Urinary bladder (tissue), 4 donors: Measurements from ENCODE around the gene C12orf76. TPM values are rescaled to one million over a fixed set of nuclear protein-coding genes. Genes with fewer than 3 reads are reported as not detected.
"Not testable (repeated sequence)": the region's sequence is repeated elsewhere in the genome, so short reads cannot be mapped to it uniquely, and the experiment has no call there.

Experiments
- DNase-seq: peaks from one replicate; pipeline ENCODE4 v3.0.0-alpha.2; 2015; ENCODE audit errors: extremely low spot score
- H3K27ac ChIP-seq: one replicate; pipeline ENCODE4 v1.5.1; 2013; ENCODE audit warnings: low read depth, mild to moderate bottlenecking, moderate library complexity
- H3K36me3 ChIP-seq: one replicate; pipeline ENCODE4 v1.6.1; 2013; ENCODE audit warnings: mild to moderate bottlenecking, moderate library complexity; ENCODE audit not compliant: insufficient read depth
- H3K4me1 ChIP-seq: one replicate; pipeline ENCODE4 v1.6.1; 2013; ENCODE audit warnings: mild to moderate bottlenecking, moderate library complexity; ENCODE audit not compliant: insufficient read depth
- H3K4me3 ChIP-seq: one replicate; pipeline ENCODE4 v1.5.1; 2013; ENCODE audit warnings: low read depth, low read length
- WGBS: extraction: QIAGEN DNeasy Blood & Tissue Kit; methylation state at CpG from one replicate; pipeline ENCODE4 v1.1.7; 2013; 5-methylcytosine and 5-hydroxymethylcytosine counted together
- polyA plus RNA-seq: library from polyadenylated mRNA; stranded (reverse); fragments of 200-250 nt; gene quantifications from one replicate; pipeline ENCODE4 v1.2.3, GENCODE V29; 2013
- total RNA-seq: library from RNA; depleted of rRNA; stranded (reverse); fragments of >200 nt; gene quantifications from one replicate; pipeline ENCODE4 v1.2.3, GENCODE V29; 2014
- donor health status: healthy with polysubstance abuse.
- donor health status: healthy.

Gene C12orf76
- total RNA-seq: 21.1 TPM
- 14.7 TPM for polyA plus RNA-seq

DNA sequence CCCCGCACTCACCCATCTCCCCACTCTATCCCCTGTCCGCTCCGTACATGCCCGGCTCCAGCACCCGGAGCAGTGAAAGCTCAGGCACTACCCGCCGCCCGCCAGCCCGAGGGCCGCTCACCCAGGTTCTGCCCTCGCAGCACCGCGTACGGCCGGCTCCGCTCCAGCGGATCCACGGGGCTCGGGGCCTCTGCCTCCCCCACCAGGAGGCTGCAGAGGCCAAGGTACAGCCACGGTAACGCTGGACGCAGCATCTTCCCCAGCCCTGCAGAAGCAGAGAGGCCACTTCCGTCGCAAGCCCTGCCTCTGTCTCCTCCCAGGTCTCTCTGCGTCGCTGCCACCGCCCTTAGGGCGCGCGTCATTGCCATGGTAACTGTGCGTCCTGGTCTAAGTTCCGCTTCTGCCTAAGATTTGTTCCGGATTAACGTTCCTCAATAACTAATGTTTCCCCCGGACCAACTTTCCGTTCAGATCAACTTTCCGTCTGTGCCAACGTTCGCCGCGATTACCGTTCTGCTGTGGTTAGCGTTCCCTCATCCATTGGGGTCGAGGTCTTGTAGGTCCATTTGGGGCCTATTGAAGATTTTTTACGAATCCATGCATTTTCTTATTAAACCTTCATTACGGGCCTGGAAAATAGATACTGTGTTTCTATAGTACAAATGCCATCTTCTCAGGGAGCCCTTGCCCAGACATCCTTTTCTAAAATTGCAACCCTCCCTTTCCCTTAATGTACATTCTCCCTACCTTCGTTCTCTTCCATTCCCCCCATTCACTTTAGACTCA lies at the start of gene C12orf76:
TSS of gene C12orf76 (minus strand) at position 281 of the 786 bp plus-strand sequence. CDS start at position 254, 27 bp downstream.
- peak within 1 kb of the TSS; percentile 27 for H3K27ac ChIP-seq
- peak; percentile 96 for DNase-seq
- 2% methylated on average over 47 of the region's 47 CpGs for WGBS

GRCh38 chr12:110093631-110094311 lies 45.4 kb upstream of the C12orf76 start:
- DNase-seq: no peak
- 45% methylated on average over 7 of the region's 7 CpGs for WGBS
- no peaks in the 10 kb centered on the region for H3K4me1 ChIP-seq
- H3K4me3 ChIP-seq: no peak overlapping the region
- H3K27ac ChIP-seq: no peak overlapping the region
- no peaks in the 10 kb centered on the region for H3K36me3 ChIP-seq

More for the DNA sequence above, at the start of gene C12orf76:
- peak within 1 kb of the TSS; percentile 89 for H3K4me3 ChIP-seq
- peaks cover 2% of the 10 kb centered on the region for H3K36me3 ChIP-seq
- no peaks in the 10 kb centered on the region for H3K4me1 ChIP-seq

DNA sequence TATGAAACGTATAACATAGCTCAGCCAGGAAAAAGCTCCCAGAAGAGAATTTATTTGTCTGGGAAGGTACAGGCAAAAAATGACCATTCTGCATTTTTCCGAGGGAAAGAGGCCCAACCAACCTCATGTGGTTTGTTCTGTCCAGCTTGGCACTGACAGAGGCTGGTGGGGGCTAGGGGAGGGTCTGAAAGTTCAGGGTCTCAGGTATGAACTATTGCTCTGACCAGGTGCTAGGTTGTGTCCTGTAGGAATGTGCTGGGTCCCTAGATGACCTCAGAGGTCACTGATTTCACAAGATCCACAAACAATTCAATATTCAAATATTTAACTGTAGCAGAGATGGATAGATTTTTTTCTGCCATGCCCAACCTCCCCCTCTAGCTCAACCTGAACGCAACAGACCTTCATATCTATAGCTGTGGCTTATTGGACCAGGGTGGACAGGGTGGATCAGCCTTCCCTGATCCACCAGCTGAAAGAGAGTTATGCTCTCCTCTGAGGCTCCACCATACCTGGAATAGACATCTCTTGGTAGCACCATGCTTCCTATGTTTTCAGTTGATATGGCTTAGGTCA lies 42.9 kb upstream of the C12orf76 start:
- DNase-seq: no peak
- H3K27ac ChIP-seq: no peak overlapping the region
- no peaks in the 10 kb centered on the region for H3K4me1 ChIP-seq
- H3K36me3 ChIP-seq: no peaks in the 10 kb centered on the region
- WGBS: 55% methylated on average over 3 of the region's 3 CpGs
- no peak overlapping the region for H3K4me3 ChIP-seq

GRCh38 chr12:110090266-110091135 lies 42.2 kb upstream of the C12orf76 start:
- Histone ChIP-seq H3K27ac (no peak overlapping the region), H3K36me3 (no peaks in the 10 kb centered on the region), H3K4me3 (no peak overlapping the region), H3K4me1 (no peaks in the 10 kb centered on the region)
- DNase-seq: no peak
- WGBS: 76% methylated on average over 8 of the region's 8 CpGs

DNA sequence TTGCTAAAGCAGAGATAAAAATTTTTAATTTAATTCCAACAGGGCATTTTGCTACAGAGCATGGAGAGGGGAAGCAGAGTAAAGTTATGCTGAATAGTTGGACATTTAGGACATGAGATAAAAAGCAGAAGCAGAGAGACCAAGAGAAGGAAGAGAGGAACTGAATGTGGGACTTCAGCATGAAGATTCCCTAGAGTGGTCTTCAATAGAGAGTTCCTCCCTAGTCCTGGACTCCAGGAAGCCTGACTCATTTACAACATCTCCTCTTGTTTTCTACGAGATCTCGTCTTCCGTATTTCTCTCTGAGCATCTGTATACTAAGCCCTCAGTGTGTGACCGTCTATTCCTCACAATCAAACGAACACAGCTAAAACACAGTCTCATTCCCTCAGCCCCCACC lies 40.6 kb upstream of the C12orf76 start:
- no peaks in the 10 kb centered on the region for H3K36me3 ChIP-seq
- DNase-seq: no peak
- 77% methylated on average over 5 of the region's 5 CpGs for WGBS
- H3K4me1 ChIP-seq: no peaks in the 10 kb centered on the region
- H3K27ac ChIP-seq: no peak overlapping the region
- H3K4me3 ChIP-seq: no peak overlapping the region

DNA sequence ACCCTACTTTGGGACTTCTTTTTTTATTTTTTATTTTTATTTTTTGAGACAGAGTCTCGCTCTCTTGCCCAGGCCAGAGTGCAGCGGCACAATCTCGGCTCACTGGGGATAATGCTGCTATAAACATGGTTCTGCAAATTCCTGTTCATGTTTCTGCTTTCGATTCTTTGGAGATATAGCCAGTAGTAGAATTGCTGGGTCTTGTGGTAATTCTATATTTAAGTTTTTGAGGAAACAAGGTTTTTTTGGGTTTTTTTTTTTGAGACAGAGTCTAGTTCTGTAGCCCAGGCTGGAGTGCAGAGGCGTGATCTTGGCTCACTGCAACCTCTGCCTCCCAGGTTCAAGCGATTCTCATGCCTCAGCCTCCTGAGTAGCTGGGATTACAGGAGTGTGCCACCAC lies 39.9 kb upstream of the C12orf76 start:
- DNase-seq, H3K4me1 ChIP-seq, H3K4me3 ChIP-seq, H3K27ac ChIP-seq, H3K36me3 ChIP-seq: not testable (repeated sequence)
- whole genome bisulfite sequencing: 80% methylated on average over 6 of the region's 6 CpGs

GRCh38 chr12:110084314-110085015 lies 36.1 kb upstream of the C12orf76 start:
- no peak overlapping the region for H3K27ac ChIP-seq
- H3K36me3 ChIP-seq: no peaks in the 10 kb centered on the region
- no peak overlapping the region for H3K4me3 ChIP-seq
- no peaks in the 10 kb centered on the region for H3K4me1 ChIP-seq
- no peak for DNase-seq
- WGBS: 79% methylated on average over 4 of the region's 4 CpGs

GRCh38 chr12:110080410-110080809 lies 32.1 kb upstream of the C12orf76 start:
- no peak overlapping the region for H3K27ac ChIP-seq
- H3K36me3 ChIP-seq: no peaks in the 10 kb centered on the region
- no peak for DNase-seq
- WGBS: 81% methylated on average over 7 of the region's 7 CpGs
- H3K4me3 ChIP-seq: no peak overlapping the region
- no peaks in the 10 kb centered on the region for H3K4me1 ChIP-seq

DNA sequence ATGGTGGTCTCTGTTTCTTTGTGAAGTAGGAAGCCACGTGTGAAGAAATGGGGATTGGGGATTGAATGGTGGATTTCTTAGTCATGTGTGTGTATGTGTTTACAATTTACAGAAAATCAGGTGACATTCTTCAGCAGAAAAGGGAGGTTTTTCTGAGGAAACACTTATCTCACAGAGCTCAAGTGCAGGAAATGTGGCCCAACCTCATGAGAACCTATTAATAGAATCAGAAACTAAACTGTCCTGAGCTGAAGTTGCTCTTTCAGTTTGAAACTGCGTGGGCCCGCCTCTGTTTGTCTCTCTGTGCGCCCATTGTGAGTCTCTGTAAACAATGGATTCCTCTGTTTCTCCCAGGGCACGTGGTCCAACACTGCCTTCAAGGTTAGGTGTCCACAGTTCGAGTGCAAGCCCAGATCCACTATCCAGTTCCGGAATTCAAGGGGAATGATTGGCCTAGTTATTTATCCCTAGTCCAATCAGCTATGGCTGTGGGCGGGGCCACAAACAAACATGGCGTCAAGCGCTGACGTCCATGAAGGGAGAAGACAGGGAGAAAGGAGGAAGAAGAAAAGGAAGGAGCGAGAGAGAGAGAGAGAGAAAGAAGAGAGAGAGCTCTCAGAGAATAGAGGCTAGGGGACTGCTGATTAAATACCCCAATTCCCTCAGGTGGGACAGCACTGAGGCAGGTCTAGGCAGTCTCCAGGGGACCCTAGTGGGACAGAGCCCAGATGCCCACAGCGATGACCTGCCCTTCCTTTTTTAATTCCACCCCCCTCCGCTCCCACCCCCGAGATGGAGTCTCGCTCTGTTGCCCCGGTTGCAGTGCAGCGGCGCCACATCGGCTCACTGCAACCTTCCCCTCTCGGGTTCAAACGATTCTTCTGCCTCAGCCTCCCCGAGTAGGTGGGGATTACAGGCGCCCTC lies 31.4 kb upstream of the C12orf76 start:
- Histone ChIP-seq H3K4me1 (no peaks in the 10 kb centered on the region), H3K4me3 (no peak overlapping the region), H3K36me3 (no peaks in the 10 kb centered on the region), H3K27ac (no peak overlapping the region)
- DNase-seq: no peak
- 82% methylated on average over 24 of the region's 24 CpGs for WGBS

GRCh38 chr12:110077800-110078199 lies 29.5 kb upstream of the C12orf76 start:
- no peak for DNase-seq
- H3K4me3 ChIP-seq: no peak overlapping the region
- no peaks in the 10 kb centered on the region for H3K4me1 ChIP-seq
- WGBS: 73% methylated on average over 4 of the region's 4 CpGs
- H3K36me3 ChIP-seq: no peaks in the 10 kb centered on the region
- no peak overlapping the region for H3K27ac ChIP-seq

DNA sequence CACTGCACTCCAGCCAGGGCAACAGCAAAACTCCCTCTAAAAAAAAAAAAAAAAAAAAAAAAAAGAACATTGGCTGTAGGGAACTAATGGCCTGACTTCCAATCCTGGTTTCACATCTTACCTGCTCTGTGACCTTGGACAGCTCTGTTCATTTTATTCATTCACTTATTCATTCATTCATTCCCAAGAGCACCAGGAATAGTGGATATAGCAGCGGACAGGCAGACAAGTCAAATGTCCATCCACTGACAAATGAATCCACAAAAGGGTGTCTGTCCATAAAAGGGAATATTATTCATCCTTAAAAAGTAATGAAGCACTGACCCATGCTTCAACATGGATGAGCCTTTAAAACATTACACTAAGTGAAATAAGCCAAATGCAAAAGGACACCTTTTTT lies 27.6 kb upstream of the C12orf76 start:
- WGBS: 99% methylated on average over 1 of the region's 1 CpG

DNA sequence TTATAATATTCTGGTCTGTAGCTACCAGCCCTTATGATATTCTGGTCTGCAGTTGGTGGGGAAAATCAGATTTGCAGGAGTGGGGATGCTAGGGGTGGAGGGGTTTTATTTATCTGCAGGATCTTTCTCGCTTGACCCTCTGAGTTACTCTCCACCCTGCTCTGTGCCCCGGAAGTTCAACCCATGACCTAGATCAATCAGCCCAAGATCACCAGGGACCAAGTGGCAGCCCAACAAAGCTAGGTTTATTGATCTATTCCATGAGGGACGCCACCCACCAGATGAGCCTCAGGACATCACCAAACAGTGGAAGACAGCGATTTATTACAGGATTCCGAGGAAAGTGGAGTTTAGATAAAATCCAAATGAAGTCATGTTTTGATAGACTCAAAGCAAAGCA lies 25.8 kb upstream of the C12orf76 start:
- H3K36me3 ChIP-seq: no peaks in the 10 kb centered on the region
- no peaks in the 10 kb centered on the region for H3K4me1 ChIP-seq
- no peak overlapping the region for H3K4me3 ChIP-seq
- H3K27ac ChIP-seq: no peak overlapping the region
- DNase-seq: no peak
- WGBS: 68% methylated on average over 5 of the region's 5 CpGs

More for the DNA sequence above, 27.6 kb upstream of the C12orf76 start:
- Histone ChIP-seq H3K36me3 (no peaks in the 10 kb centered on the region), H3K4me1 (no peaks in the 10 kb centered on the region), H3K4me3 (no peak overlapping the region), H3K27ac (no peak overlapping the region)
- DNase-seq: no peak
